DMS114 treated with DMSO at 0.1 percent for 48 hours (cell line): ENCODE data around the gene STK35.

ENCODE experiments used
- DNase-seq: peaks from one replicate; lab custom pipeline; 2025; ENCODE audit not compliant: unreplicated experiment; lab: John Stamatoyannopoulos, UW

STK35 gene

GRCh38 chr20:2104236-2104635 is 2.6 kb downstream of the STK35 start:
- no peak for DNase-seq

GRCh38 chr20:2108498-2108897 is 6.9 kb downstream of the STK35 start:
- no peak for DNase-seq

- no peak for DNase-seq
These were observed 7.4 kb downstream of the STK35 start for GRCh38 chr20:2108987-2109386.

GRCh38 chr20:2109425-2110210 is 8.0 kb downstream of the STK35 start:
- no peak for DNase-seq

- DNase-seq = no peak
These were observed 11.3 kb downstream of the STK35 start for GRCh38 chr20:2112910-2113309.

GRCh38 chr20:2114127-2114959 is 12.7 kb downstream of the STK35 start:
- no peak for DNase-seq

- no peak for DNase-seq
These were observed 13.5 kb downstream of the STK35 start for GRCh38 chr20:2114990-2115681.

GRCh38 chr20:2116170-2116940 is 14.7 kb downstream of the STK35 start:
- DNase-seq = no peak

- no peak for DNase-seq
These were observed 17.2 kb downstream of the STK35 start for GRCh38 chr20:2118783-2119182.

GRCh38 chr20:2122936-2123335 is 21.3 kb downstream of the STK35 start:
- DNase-seq = no peak

- no peak for DNase-seq
These were observed 22.1 kb downstream of the STK35 start for GRCh38 chr20:2123720-2124119.

- DNase-seq = no peak
These were observed 23.1 kb downstream of the STK35 start for GRCh38 chr20:2124564-2125213.

- DNase-seq = no peak
These were observed 24.0 kb downstream of the STK35 start for GRCh38 chr20:2125474-2126112.

GRCh38 chr20:2127238-2127637 is 25.6 kb downstream of the STK35 start:
- DNase-seq = no peak

- no peak for DNase-seq
These were observed 26.9 kb downstream of the STK35 start for GRCh38 chr20:2128542-2128941.

GRCh38 chr20:2130062-2130591 is 28.5 kb downstream of the STK35 start:
- no peak for DNase-seq

GRCh38 chr20:2130683-2131082 is 29.1 kb downstream of the STK35 start:
- no peak for DNase-seq

GRCh38 chr20:2131366-2131765 is 29.7 kb downstream of the STK35 start:
- no peak for DNase-seq

- DNase-seq = no peak
These were observed 30.9 kb downstream of the STK35 start for GRCh38 chr20:2132461-2132901.
